Measurements from ENCODE around the gene ADAD2. TPM values are rescaled to one million over a fixed set of nuclear protein-coding genes. Genes with fewer than 3 reads are reported as not detected.

The ADAD2 gene
- total RNA-seq, 1 donor = not detected

DNA sequence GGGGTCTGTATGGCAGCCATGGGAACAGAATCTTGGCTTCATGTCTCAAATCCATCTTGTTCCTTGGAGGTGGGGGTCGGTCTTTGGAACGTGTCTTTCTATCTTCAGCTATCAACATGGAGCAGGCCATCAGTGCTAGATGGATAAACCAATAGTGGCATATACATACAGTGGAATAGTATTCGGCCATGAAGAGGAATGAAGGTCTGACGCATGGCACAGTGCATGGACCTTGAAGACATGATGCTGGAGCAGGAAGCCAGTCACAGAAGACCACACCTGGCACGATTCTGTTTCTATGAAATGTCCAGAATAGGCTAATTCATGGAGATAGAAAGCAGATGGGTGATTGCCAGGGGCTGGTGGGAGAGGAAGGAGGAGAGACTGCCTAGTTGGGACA, 41.1 kb downstream of the ADAD2 start:
- H3K4me3 ChIP-seq (ENCODE audit: low read depth, low read length) = no peak overlapping the region
- TF ChIP-seq, protein P1, sequence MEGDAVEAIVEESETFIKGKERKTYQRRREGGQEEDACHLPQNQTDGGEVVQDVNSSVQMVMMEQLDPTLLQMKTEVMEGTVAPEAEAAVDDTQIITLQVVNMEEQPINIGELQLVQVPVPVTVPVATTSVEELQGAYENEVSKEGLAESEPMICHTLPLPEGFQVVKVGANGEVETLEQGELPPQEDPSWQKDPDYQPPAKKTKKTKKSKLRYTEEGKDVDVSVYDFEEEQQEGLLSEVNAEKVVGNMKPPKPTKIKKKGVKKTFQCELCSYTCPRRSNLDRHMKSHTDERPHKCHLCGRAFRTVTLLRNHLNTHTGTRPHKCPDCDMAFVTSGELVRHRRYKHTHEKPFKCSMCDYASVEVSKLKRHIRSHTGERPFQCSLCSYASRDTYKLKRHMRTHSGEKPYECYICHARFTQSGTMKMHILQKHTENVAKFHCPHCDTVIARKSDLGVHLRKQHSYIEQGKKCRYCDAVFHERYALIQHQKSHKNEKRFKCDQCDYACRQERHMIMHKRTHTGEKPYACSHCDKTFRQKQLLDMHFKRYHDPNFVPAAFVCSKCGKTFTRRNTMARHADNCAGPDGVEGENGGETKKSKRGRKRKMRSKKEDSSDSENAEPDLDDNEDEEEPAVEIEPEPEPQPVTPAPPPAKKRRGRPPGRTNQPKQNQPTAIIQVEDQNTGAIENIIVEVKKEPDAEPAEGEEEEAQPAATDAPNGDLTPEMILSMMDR (IDR thresholded peaks at IDR 0.05; ENCODE audit: insufficient read depth, low read depth, low read length) = no peak
- DNase-seq (ENCODE audit: low read depth) = no peak

DNA sequence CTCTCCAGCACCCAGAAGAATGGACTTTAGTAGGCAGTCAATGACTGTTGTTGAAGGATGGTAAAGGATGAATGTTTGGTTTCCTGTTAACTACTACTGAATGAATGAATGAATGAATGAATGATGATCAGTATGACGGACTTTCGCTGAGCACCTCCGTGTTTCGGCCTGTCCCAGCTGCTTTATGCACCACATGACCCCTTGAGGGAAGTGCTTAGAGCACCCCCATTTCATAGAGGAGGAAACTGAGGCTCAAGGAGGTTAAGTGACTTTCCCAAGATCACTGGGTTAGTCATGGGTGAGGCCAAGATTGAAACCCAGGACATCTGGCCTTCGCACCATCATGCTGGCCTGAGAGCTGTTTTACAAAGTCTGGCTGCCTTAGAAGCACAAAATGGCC, 42.0 kb downstream of the ADAD2 start:
- no peak overlapping the region for H3K4me3 ChIP-seq (ENCODE audit: low read depth, low read length)
- TF ChIP-seq, protein P1 (IDR thresholded peaks at IDR 0.05; ENCODE audit: insufficient read depth, low read depth, low read length) = no peak
- DNase-seq (ENCODE audit: low read depth) = no peak

DNA sequence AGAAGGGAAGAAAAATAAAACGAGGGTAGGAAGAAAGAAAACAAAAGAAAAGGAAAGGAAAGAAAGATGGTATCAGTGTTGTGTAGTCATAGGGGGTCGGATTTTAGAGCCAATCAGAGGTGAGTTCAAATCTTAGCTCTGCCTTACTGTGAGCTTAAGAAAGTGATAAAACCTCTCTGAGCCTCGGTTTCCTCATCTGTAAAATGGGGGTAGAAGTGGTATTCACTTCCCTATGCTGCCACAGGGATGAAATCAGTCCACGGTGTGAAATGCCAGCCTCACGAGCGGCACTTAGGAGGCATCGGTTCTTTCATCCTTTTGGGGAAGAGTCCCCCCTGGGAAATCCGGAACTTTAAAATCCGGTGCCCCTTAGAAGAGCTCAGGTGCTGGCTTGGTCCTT, 42.8 kb downstream of the ADAD2 start:
- DNase-seq (ENCODE audit: low read depth) = no peak
- H3K4me3 ChIP-seq (ENCODE audit: low read depth, low read length) = no peak overlapping the region
- TF ChIP-seq, protein P1 (IDR thresholded peaks at IDR 0.05; ENCODE audit: insufficient read depth, low read depth, low read length) = no peak

DNA sequence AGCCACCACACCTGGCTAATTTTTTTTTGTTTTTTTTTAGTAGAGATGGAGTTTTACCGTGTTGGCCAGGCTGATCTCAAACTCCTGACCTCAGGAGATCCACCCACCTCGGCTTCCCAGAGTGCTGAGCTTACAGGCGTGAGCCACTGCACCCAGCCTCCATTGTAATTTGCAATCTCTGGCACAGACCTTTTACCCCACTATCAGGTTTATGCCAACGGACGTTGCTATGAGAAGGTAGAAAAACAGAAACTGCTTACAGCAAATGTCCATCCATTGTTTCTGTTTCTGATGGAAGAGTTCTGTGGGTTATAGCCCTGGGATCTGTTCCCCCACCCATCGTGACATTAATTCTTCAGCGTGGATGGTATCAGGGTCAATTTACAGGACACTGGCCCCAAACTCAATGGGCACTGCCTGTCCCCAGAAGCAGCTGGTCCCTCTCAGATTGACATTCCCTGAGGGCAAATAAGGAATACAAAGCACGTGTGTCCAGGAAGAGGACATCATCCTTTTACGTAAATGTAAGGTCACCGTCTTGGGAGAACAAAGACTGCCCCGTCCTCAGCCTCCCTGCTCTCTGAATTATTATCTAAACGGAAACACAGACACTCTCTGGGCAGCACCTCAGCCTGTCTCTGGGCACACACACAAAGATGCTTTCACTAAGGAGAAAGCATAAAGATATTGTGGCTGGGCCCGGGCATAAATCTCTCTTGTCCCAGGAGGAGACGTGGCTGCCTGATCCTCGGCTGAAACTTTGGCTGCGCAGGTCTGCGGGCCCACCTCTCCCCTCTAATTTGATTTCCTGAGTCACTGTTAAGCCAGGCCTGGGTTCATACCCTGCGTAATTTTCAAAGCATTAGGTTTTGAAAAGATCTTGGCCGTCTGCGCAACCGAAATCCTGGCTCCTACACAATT, 43.6 kb downstream of the ADAD2 start:
- peak; percentile 3 for DNase-seq (ENCODE audit: low read depth)
- TF ChIP-seq, protein P1 (IDR thresholded peaks at IDR 0.05; ENCODE audit: insufficient read depth, low read depth, low read length) = no peak
- H3K4me3 ChIP-seq (ENCODE audit: low read depth, low read length) = no peak overlapping the region

DNA sequence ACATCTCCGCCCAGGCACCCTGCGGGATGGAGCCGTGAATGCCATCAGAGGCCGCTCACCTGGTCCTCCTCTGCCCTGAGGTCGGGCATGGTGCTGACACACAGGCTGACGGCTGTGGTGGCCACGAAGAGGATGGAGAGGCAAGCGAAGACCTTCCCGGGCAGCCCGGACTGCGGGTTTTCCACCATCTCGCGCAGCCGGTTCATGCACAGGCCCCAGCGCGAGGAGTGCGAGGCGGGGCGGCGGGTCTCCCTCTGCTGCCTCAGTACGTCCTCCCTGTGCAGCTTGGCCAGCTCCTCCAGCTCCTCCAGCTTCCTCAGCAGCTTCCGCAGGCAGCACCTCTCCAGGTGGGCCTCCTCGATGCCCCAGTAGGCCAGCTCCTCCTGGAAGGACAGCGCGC, 45.7 kb downstream of the ADAD2 start:
- no peak overlapping the region for H3K4me3 ChIP-seq (ENCODE audit: low read depth, low read length)
- TF ChIP-seq, protein P1 (IDR thresholded peaks at IDR 0.05; ENCODE audit: insufficient read depth, low read depth, low read length) = no peak
- no peak for DNase-seq (ENCODE audit: low read depth)

DNA sequence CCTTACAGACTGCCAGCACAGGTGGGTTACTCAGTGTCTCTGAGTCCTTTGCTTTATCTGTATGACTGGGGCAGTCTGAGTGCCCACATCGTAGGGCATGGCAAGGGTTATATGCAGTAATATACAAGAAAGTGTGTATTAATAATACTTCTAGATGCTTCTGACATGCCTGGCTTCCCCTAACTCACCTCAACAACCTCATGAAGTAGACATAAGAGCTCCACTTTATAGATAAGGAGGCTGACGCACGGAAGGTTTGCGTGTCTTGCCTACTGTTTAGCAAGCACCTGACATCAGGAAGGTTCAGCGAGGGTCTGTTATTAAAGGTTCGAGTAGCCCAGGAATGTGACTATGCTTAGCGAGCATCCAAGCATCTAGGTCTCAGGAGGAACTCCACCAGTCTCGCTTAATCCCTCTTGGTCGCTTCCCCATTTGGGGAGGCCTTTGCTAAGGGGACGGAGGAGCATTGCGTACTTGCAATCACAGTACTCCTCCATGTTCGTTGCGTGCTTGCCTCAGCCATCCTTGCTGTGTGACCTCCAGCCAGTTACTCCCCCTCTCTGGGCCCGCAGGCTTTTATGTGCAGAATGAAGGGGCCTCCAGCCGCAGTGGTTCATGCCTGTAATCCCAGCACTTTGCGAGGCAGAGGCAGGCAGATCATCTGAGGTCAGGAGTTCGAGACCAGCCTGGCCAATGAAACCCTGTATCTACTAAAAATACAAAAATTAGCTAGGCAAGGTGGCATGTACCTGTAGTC, 47.2 kb downstream of the ADAD2 start:
- no peak for DNase-seq (ENCODE audit: low read depth)
- no peak overlapping the region for H3K4me3 ChIP-seq (ENCODE audit: low read depth, low read length)
- TF ChIP-seq, protein P1 (IDR thresholded peaks at IDR 0.05; ENCODE audit: insufficient read depth, low read depth, low read length) = no peak
